MM.1S (cell line): ENCODE data around the gene TMPRSS12.
A peak's percentile ranks its signal among the peaks of the same experiment; 100 is the strongest.
"Not testable (repeated sequence)": the region's sequence is repeated elsewhere in the genome, so short reads cannot be mapped to it uniquely, and the experiment has no call there.

Source experiments
- DNase-seq: peaks from one replicate; pipeline ENCODE4 v3.0.0-alpha.2; 2015
- H2AFZ ChIP-seq: fragments of 300-600 bp; sonication (generic); 2 replicates; pipeline ENCODE4 v1.6.0; 2016; ENCODE audit warnings: antibody characterized with exemption, low read length
- H3F3A ChIP-seq: fragments of 300-600 bp; sonication (generic); 2 replicates; pipeline ENCODE4 v1.6.1; 2016; ENCODE audit warnings: mild to moderate bottlenecking, antibody characterized with exemption, low read length, moderate library complexity, mixed read lengths; ENCODE audit not compliant: insufficient read depth
- H3K27ac ChIP-seq: fragments of 300-600 bp; sonication (generic); 2 replicates; pipeline ENCODE4 v1.5.1; 2016; ENCODE audit warnings: mild to moderate bottlenecking, low read length
- H3K27me3 ChIP-seq: fragments of 300-600 bp; sonication (generic); replicated peaks from 2 replicates; pipeline ENCODE4 v1.6.0; 2016; ENCODE audit warnings: low read length; ENCODE audit not compliant: insufficient read depth
- H3K36me3 ChIP-seq: fragments of 300-600 bp; sonication (generic); replicated peaks from 2 replicates; pipeline ENCODE4 v1.6.1; 2016; ENCODE audit warnings: mild to moderate bottlenecking, low read length, mixed read lengths; ENCODE audit not compliant: insufficient read depth
- H3K4me1 ChIP-seq: fragments of 300-600 bp; sonication (generic); 2 replicates; pipeline ENCODE4 v1.6.1; 2016; ENCODE audit warnings: low read length, mixed read lengths
- H3K4me2 ChIP-seq: fragments of 300-600 bp; sonication (generic); 2 replicates; pipeline ENCODE4 v1.6.0; 2016; ENCODE audit warnings: low read depth, low read length
- H3K4me3 ChIP-seq: fragments of 300-600 bp; sonication (generic); 2 replicates; pipeline ENCODE4 v1.5.1; 2016; ENCODE audit warnings: low read length, mixed read lengths
- H3K79me2 ChIP-seq: fragments of 300-600 bp; sonication (generic); 2 replicates; pipeline ENCODE4 v1.6.1; 2016; ENCODE audit warnings: mixed run types, low read length, mixed read lengths
- H3K9ac ChIP-seq: fragments of 300-600 bp; sonication (generic); 2 replicates; pipeline ENCODE4 v1.6.1; 2016; ENCODE audit warnings: low read length, mixed read lengths
- H3K9me2 ChIP-seq: fragments of 300-600 bp; sonication (generic); replicated peaks from 2 replicates; pipeline ENCODE4 v1.6.1; 2016; ENCODE audit warnings: mild to moderate bottlenecking, low read length, mixed read lengths; ENCODE audit not compliant: insufficient read depth
- H3K9me3 ChIP-seq: fragments of 300-600 bp; sonication (generic); replicated peaks from 2 replicates; pipeline ENCODE4 v1.6.1; 2016; ENCODE audit warnings: mild to moderate bottlenecking, low read length, mixed read lengths; ENCODE audit not compliant: insufficient read depth
- H4K20me1 ChIP-seq: fragments of 300-600 bp; sonication (generic); 2 replicates; pipeline ENCODE4 v1.6.1; 2016; ENCODE audit warnings: mild to moderate bottlenecking, low read length, moderate library complexity, mixed read lengths; ENCODE audit not compliant: insufficient read depth
- CTCF ChIP-seq: fragments of 300-600 bp; sonication (generic); IDR thresholded peaks from 2 replicates; pipeline ENCODE4 v1.5.1; 2016; ENCODE audit warnings: antibody characterized with exemption, low read length, mixed read lengths
- EZH2 ChIP-seq: fragments of 300-600 bp; sonication (generic); optimal IDR thresholded peaks from 2 replicates; pipeline ENCODE3; 2017; ENCODE audit warnings: low read depth, mild to moderate bottlenecking, antibody characterized with exemption, low read length, mixed read lengths
- EZH2phosphoT487 ChIP-seq: fragments of 300-600 bp; sonication (generic); IDR thresholded peaks from 2 replicates; pipeline ENCODE4 v1.6.1; 2018; ENCODE audit warnings: antibody characterized with exemption, low read length

TMPRSS12 gene

DNA sequence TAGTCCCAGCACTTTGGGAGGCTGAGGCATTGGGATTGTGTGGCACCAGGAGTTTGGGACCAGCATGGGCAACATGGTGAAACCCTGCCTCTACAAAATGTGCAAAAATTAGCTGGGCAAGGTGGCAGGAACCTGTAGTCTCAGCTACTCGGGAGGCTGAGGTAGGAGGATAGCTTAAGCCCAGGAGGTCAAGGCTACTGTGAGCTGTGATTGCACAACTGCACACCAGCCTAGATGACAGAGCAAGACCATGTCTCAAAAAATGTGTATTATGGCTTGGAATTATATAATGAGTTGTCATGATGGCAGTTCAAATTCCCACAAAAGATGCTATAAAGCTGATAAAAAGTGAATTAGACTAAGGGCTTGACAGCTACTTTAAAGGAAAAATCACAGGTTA lies 20.6 kb upstream of the TMPRSS12 start:
- Histone ChIP-seq H3K4me3 (no peak overlapping the region), H2AFZ (no peak overlapping the region), H3K4me2 (no peak overlapping the region), H3F3A (peaks cover 3% of the 10 kb centered on the region; the same call in 1 of the 2 replicates), H3K9me2 (no peaks in the 10 kb centered on the region), H3K27ac (no peak overlapping the region), H3K9ac (no peak overlapping the region), H3K9me3 (no peaks in the 10 kb centered on the region), H3K79me2 (no peaks in the 10 kb centered on the region), H3K36me3 (0 out of 2 replicates have a peak, but pooled peaks cover 2% of the 10 kb centered on the region), H4K20me1 (no peaks in the 10 kb centered on the region), H3K4me1 (peaks cover 9% of the 10 kb centered on the region), H3K27me3 (no peaks in the 10 kb centered on the region)
- no peak for TF ChIP-seq EZH2
- no peak for TF ChIP-seq CTCF
- no peak for TF ChIP-seq EZH2phosphoT487
- no peak for DNase-seq

- H3K9me2 ChIP-seq, H3K9ac ChIP-seq, H3K4me3 ChIP-seq, H4K20me1 ChIP-seq, H3K4me2 ChIP-seq, H3K27ac ChIP-seq, H3K4me1 ChIP-seq, H3K79me2 ChIP-seq, H3K27me3 ChIP-seq, H3K36me3 ChIP-seq, H2AFZ ChIP-seq, H3K9me3 ChIP-seq, DNase-seq, H3F3A ChIP-seq: not testable (repeated sequence)
Observed at GRCh38 chr12:50823724-50824123, 19.0 kb upstream of the TMPRSS12 start.

GRCh38 chr12:50824914-50825313 lies 17.8 kb upstream of the TMPRSS12 start:
- Histone ChIP-seq H3K9me3 (no peaks in the 10 kb centered on the region), H3K9me2 (no peaks in the 10 kb centered on the region), H3K4me1 (peaks cover 9% of the 10 kb centered on the region), H3K9ac (no peak overlapping the region), H3K27ac (no peak overlapping the region), H3K79me2 (no peaks in the 10 kb centered on the region), H3K4me2 (no peak overlapping the region), H2AFZ (no peak overlapping the region), H3K27me3 (no peaks in the 10 kb centered on the region), H3F3A (peaks cover 3% of the 10 kb centered on the region; the same call in 1 of the 2 replicates), H4K20me1 (no peaks in the 10 kb centered on the region), H3K4me3 (no peak overlapping the region), H3K36me3 (no peaks in the 10 kb centered on the region)
- DNase-seq: no peak
- no peak for TF ChIP-seq CTCF
- no peak for TF ChIP-seq EZH2phosphoT487
- TF ChIP-seq EZH2: no peak

GRCh38 chr12:50825372-50825838 lies 17.3 kb upstream of the TMPRSS12 start:
- Histone ChIP-seq H3F3A (peaks cover 3% of the 10 kb centered on the region; the same call in 1 of the 2 replicates), H3K9me2 (no peaks in the 10 kb centered on the region), H3K36me3 (no peaks in the 10 kb centered on the region), H3K9ac (no peak overlapping the region), H3K27me3 (no peaks in the 10 kb centered on the region), H3K4me2 (no peak overlapping the region), H4K20me1 (no peaks in the 10 kb centered on the region), H2AFZ (no peak overlapping the region), H3K9me3 (no peaks in the 10 kb centered on the region), H3K4me1 (peaks cover 9% of the 10 kb centered on the region), H3K79me2 (no peaks in the 10 kb centered on the region), H3K27ac (no peak overlapping the region), H3K4me3 (no peak overlapping the region)
- no peak for TF ChIP-seq EZH2phosphoT487
- peak; percentile 46 for TF ChIP-seq CTCF
- DNase-seq: peak; percentile 79
